Adrenal gland (tissue), 12 donors: Measurements from ENCODE around the gene TOP3B. TPM values are rescaled to one million over a fixed set of nuclear protein-coding genes. Genes with fewer than 3 reads are reported as not detected.
"Not testable (repeated sequence)": the region's sequence is repeated elsewhere in the genome, so short reads cannot be mapped to it uniquely, and the experiment has no call there.

ENCODE experiments used
- DNase-seq, 7 donors: peaks; one replicate each; pipeline ENCODE4 v3.0.0-alpha.2; 2019 to 2020
- H3K27ac ChIP-seq, 5 donors: fragments of 200-600 bp; sonication (generic) in 4 of 5; 1 replicate in 3 of 5; 2 replicates in 2 of 5; pipeline versions ENCODE4 v1.5.1 to v1.8.0; 2016 to 2020; ENCODE audit warnings: mild to moderate bottlenecking in 1 of 5
- H3K27me3 ChIP-seq: fragments of 200-600 bp; 2 replicates; pipeline ENCODE4 v1.8.0; 2021
- H3K36me3 ChIP-seq, 2 donors: fragments of 200-600 bp; replicated peaks in 1 of 2; 1 replicate in 1 of 2; 2 replicates in 1 of 2; pipeline versions ENCODE4 v1.5.1 to v1.8.0; 2018 to 2022
- H3K4me1 ChIP-seq, 2 donors: fragments of 200-600 bp; replicated peaks in 1 of 2; 1 replicate in 1 of 2; 2 replicates in 1 of 2; pipeline versions ENCODE4 v1.5.1 to v1.8.0; 2018 to 2021
- H3K4me3 ChIP-seq, 4 donors: fragments of 200-600 bp; sonication (generic) in 3 of 4; one replicate each; pipeline ENCODE4 v1.5.1; 2016 to 2018
- H3K9me3 ChIP-seq, 3 donors: fragments of 200-600 bp; sonication (generic) in 1 of 3; replicated peaks in 1 of 3; 1 replicate in 2 of 3; 2 replicates in 1 of 3; pipeline versions ENCODE4 v1.5.1 to v1.8.0; 2016 to 2021
- POLR2A ChIP-seq, 2 donors: fragments of 450-650 bp; IDR thresholded peaks; one replicate each; pipeline ENCODE4 v1.6.1; 2017; ENCODE audit warnings: antibody characterized with exemption in 2 of 2, mild to moderate bottlenecking in 2 of 2, moderate library complexity in 1 of 2
- WGBS, 4 donors: extraction: QIAGEN DNeasy Blood & Tissue Kit in 2 of 4; methylation state at CpG; one replicate each; pipeline versions ENCODE4 v1.1.5 to v1.1.7; 2013 to 2017; 5-methylcytosine and 5-hydroxymethylcytosine counted together
- intact Hi-C, 2 donors: fragments of 100-400 bp; cut with DNase I; formaldehyde crosslinking; loops; one replicate each; pipeline versions ENCODE4 v1.14.1 to v1.15.0; 2022 to 2023
- polyA plus RNA-seq, 3 donors: library from polyadenylated mRNA; stranded (reverse); fragments of 200-250 nt in 2 of 3; fragments of 350-450 nt in 1 of 3; fragmentation: Illumina TruSeq in 1 of 3; extraction: RNeasy Lipid Tissue Mini Kit (QIAGEN cat#74804) in 1 of 3; gene quantifications; one replicate each; pipeline ENCODE4 v1.2.3, GENCODE V29; 2013 to 2014
- total RNA-seq, 9 donors: library from RNA; depleted of rRNA in 4 of 9; stranded (reverse); fragments of >200 nt in 4 of 9; fragments of 120-200 nt in 1 of 9; fragmentation: NEBNext Ultra II Directional in 1 of 9; extraction: Animal tissue kit (Norgen Biotek cat#: 25700) in 1 of 9; gene quantifications; one replicate each; pipeline versions ENCODE4 v1.1.0 to v1.2.4, GENCODE V29; 2013 to 2023
- TF ChIP-seq, protein P1 (sequence below), 6 experiments: fragments of 450-650 bp in 4 of 6; fragments of 200-600 bp in 2 of 6; sonication (generic) in 1 of 6; IDR thresholded peaks; 1 replicate in 5 of 6; 2 replicates in 1 of 6; pipeline versions ENCODE4 v1.5.1 to v1.8.0; 2016 to 2021; ENCODE audit warnings: antibody characterized with exemption in 6 of 6, mild to moderate bottlenecking in 2 of 6, moderate library complexity in 1 of 6
- donor health status: healthy with polysubstance abuse.
- donor health status: Bipolar disorder and iron deficiency.
- donor health status: DM: yes; HTN: yes; CAD: no.
- donor health status: DM: no; HTN: no; CAD: no.
- donor health status: DM: no; HTN: no; CAD: no.
- donor health status: DM: yes; HTN: yes; CAD: no.

The TOP3B gene
- total and polyA plus RNA-seq, 12 donors = 8.5 to 31.8 (median 21.8) TPM

DNA sequence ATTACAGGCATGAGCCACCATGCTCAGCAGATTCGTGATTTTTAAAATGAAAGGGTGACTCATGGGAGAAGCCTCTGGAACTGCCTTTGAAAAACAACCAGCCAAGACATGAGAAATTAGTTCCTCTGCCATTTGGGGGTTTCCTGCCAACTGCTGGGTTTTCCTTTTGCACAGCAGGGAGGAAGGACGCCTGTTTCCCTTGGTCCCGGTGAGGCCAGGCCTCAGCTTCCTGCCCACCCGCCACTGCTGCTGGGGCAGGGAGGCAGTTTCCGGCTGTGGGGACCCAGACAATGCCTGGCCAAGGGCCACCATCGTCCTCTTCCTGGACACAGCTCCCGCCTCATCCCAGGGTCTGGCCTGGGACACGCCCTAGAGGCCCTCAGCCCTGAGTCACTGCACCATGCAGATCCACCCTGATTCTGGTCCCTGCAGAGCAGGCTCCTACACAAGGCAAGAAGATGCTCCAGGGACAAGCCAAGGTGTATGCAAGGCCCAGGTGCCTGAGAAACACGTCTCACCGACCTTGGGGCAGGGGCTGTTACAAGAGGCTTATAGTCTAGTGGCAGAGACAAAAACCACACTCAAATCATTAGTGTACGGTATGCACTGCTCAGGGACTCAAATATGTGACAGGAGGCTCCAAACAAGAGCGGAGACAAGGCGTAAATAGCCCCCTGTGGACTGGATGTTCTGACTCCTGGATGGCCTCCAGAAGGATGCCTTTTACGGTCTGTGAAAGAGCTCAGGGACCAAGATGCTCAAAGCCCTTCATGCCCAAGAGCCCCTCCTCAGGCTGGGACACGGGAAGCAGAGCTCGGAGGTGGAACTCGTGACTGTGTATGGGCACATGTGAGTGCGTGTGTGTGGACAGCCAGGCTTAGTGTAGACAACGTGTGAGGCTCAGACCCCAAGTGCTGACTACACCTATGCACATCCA is 39.9 kb downstream of the TOP3B start:
- Histone ChIP-seq H3K9me3 (no peaks in the 10 kb centered on the region), H3K27me3 (no peaks in the 10 kb centered on the region), H3K36me3 (peaks cover 0 to 25% of the 10 kb centered on the region in 2 donors), H3K4me3 (no peak overlapping the region), H3K27ac (peak overlapping the region in 4 of 5 donors; percentile 50 to 98 (median 79)), H3K4me1 (peaks cover 32 to 71% of the 10 kb centered on the region in 2 donors)
- intact Hi-C loops = loop anchor here in 1 of 2 donors (10.0 kb wide), 1 partner anchor 228 kb away; no protein-coding TSS in a partner anchor
- peak; percentile 64 to 88 (median 79) for DNase-seq
- WGBS, 4 donors = 38 to 44% (median 40%) methylated on average over 18 to 19 of the region's 19 CpGs
- TF ChIP-seq POLR2A (IDR thresholded peaks at IDR 0.05) = no peak
- TF ChIP-seq, protein P1, sequence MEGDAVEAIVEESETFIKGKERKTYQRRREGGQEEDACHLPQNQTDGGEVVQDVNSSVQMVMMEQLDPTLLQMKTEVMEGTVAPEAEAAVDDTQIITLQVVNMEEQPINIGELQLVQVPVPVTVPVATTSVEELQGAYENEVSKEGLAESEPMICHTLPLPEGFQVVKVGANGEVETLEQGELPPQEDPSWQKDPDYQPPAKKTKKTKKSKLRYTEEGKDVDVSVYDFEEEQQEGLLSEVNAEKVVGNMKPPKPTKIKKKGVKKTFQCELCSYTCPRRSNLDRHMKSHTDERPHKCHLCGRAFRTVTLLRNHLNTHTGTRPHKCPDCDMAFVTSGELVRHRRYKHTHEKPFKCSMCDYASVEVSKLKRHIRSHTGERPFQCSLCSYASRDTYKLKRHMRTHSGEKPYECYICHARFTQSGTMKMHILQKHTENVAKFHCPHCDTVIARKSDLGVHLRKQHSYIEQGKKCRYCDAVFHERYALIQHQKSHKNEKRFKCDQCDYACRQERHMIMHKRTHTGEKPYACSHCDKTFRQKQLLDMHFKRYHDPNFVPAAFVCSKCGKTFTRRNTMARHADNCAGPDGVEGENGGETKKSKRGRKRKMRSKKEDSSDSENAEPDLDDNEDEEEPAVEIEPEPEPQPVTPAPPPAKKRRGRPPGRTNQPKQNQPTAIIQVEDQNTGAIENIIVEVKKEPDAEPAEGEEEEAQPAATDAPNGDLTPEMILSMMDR (IDR thresholded peaks at IDR 0.05) = no peak

DNA sequence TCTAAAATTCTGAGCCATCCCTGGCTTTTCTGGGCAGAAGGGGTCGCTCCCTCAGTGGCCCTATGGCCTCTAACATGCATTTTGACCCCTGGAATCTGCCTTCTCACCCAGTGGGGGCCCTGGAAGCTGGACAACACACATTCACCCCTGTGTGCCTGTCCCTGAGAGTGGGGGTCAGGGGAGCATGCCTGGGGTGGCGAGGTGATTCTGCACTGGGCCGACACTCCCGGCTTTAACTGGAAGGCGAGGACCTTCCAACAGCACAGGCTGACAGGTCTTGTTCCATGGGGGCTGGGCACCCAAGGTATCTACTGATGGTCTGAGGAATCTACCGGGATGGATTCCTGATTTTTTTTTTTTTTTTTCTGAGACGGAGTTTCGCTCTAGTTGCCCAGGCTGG is 40.7 kb downstream of the TOP3B start:
- Histone ChIP-seq H3K9me3 (no peaks in the 10 kb centered on the region), H3K4me3 (no peak overlapping the region), H3K27me3 (no peaks in the 10 kb centered on the region), H3K4me1 (peaks cover 38 to 76% of the 10 kb centered on the region in 2 donors), H3K27ac (peak overlapping the region; percentile 24 to 98 (median 61)), H3K36me3 (peaks cover 0 to 25% of the 10 kb centered on the region in 2 donors)
- DNase-seq = no peak
- WGBS, 4 donors = 73 to 88% (median 81%) methylated on average over 6 to 8 of the region's 8 CpGs
- intact Hi-C loops = loop anchor here in 1 of 2 donors (10.0 kb wide), 1 partner anchor 227 kb away; no protein-coding TSS in a partner anchor
- TF ChIP-seq, protein P1 (IDR thresholded peaks at IDR 0.05) = no peak
- no peak for TF ChIP-seq POLR2A (IDR thresholded peaks at IDR 0.05)

DNA sequence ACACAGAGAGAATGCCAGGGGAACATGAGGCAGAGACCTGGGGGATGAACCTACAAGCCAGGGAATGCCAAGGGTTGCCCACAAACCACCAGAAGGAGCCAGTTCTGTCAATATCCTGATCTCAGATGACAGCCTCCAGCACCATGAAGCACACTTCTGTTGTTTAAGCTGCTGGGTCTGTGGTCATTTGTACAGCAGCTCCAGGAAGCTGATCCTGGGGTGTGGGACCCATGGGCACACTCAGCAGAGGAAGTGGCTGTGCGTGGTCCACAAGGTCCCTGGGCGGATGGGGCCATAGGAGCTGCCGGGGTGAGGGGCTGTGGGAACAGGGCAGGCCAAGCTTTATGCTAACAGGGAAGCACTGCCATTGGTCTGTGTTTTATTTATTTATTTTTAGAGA is 42.1 kb downstream of the TOP3B start:
- H3K27me3 ChIP-seq = no peaks in the 10 kb centered on the region
- H3K27ac ChIP-seq = peak overlapping the region in 3 of 5 donors; percentile 92 to 98 (median 97)
- H3K4me3 ChIP-seq = no peak overlapping the region
- DNase-seq = peak in 1 of 7 donors; percentile 50
- H3K9me3 ChIP-seq = no peaks in the 10 kb centered on the region
- H3K36me3 ChIP-seq = peaks cover 0 to 25% of the 10 kb centered on the region in 2 donors
- intact Hi-C loops = loop anchor here in 1 of 2 donors (10.0 kb wide), 1 partner anchor 226 kb away; no protein-coding TSS in a partner anchor
- TF ChIP-seq, protein P1 (IDR thresholded peaks at IDR 0.05) = no peak
- no peak for TF ChIP-seq POLR2A (IDR thresholded peaks at IDR 0.05)
- peaks cover 42 to 73% of the 10 kb centered on the region in 2 donors for H3K4me1 ChIP-seq
- 60 to 91% (median 74%) methylated on average over 3 of the region's 3 CpGs for WGBS, 4 donors

DNA sequence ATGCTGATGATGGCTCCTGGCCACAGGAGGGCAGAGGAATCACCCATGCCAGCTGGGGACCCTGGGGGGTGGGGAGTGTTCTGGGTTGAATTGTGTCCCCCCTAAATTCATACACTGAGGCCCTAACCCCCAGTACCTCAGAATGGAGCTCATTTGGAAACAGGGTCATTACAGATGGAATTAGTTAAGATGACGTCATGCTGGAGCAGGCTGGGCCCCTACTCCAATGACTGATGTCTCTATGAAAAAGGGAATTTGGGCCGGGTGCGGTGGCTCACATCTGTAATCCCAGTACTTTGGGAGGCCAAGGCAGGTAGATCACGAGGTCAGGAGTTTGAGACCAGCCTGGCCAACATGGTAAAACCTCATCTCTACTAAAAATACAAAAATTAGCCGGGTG is 42.7 kb downstream of the TOP3B start:
- H3K4me3 ChIP-seq, DNase-seq, H3K9me3 ChIP-seq, H3K27me3 ChIP-seq: not testable (repeated sequence)
- Histone ChIP-seq H3K36me3 (peaks cover 0 to 25% of the 10 kb centered on the region in 2 donors), H3K27ac (peak overlapping the region; percentile 26 to 98 (median 93)), H3K4me1 (peaks cover 39 to 68% of the 10 kb centered on the region in 2 donors)
- 71 to 91% (median 73%) methylated on average over 2 to 5 of the region's 5 CpGs for WGBS, 4 donors
- intact Hi-C loops = loop anchor here (5.0 to 10.0 kb wide), 4 partner anchors 75 to 228 kb away; partner anchors contain the start of gene MAPK1 (in 1 of the 2)
